M059J (cell line): ENCODE results near the gene ZBTB3. TPM values are rescaled to one million over a fixed set of nuclear protein-coding genes. Genes with fewer than 3 reads are reported as not detected.
"Not testable (repeated sequence)": the region's sequence is repeated elsewhere in the genome, so short reads cannot be mapped to it uniquely, and the experiment has no call there.

ENCODE experiments used
- DNase-seq: peaks from one replicate; pipeline ENCODE4 v3.0.0-alpha.2; 2012; ENCODE audit warnings: low read depth
- total RNA-seq: library from RNA; depleted of rRNA; stranded (reverse); fragments of >200 nt; shearing (Covaris generic); gene quantifications from 2 replicates; pipeline ENCODE4 v1.2.3, GENCODE V29; 2014

ZBTB3 gene
- total RNA-seq, 1 experiment from 2014 or later: 10.2 TPM

GRCh38 chr11:62757846-62758788, 4.2 kb upstream of the ZBTB3 start:
- DNase-seq: no peak

GRCh38 chr11:62755086-62755615, 1.2 kb upstream of the ZBTB3 start:
- DNase-seq: no peak

GRCh38 chr11:62752994-62753735, 795 bp downstream of the ZBTB3 start:
- DNase-seq: no peak

GRCh38 chr11:62752177-62752785, 1.7 kb downstream of the ZBTB3 start:
- DNase-seq: no peak

- not testable (repeated sequence) for DNase-seq
Measured at GRCh38 chr11:62749931-62750330, 4.0 kb downstream of the ZBTB3 start.

GRCh38 chr11:62747475-62748160, 6.3 kb downstream of the ZBTB3 start:
- no peak for DNase-seq

- no peak for DNase-seq
Measured at GRCh38 chr11:62737196-62737595, 16.8 kb downstream of the ZBTB3 start.

GRCh38 chr11:62732830-62733229, 21.1 kb downstream of the ZBTB3 start:
- peak; percentile 43 for DNase-seq

- DNase-seq: not testable (repeated sequence)
Measured at GRCh38 chr11:62730076-62730475, 23.9 kb downstream of the ZBTB3 start.

GRCh38 chr11:62728171-62728988, 25.6 kb downstream of the ZBTB3 start, which contains the start of gene TTC9C:
TSS of gene TTC9C (plus strand) at chr11:62728486. CDS start at chr11:62728849, 363 bp downstream.
- peak; percentile 93 for DNase-seq

GRCh38 chr11:62727872-62728170, 26.1 kb downstream of the ZBTB3 start:
- DNase-seq: peak; percentile 98

- DNase-seq: peak; percentile 98
Measured at GRCh38 chr11:62727165-62727871, 26.6 kb downstream of the ZBTB3 start, which contains the start of gene HNRNPUL2. TSS of gene HNRNPUL2 (minus strand) at chr11:62727457. CDS start at chr11:62727156, 301 bp downstream.

- DNase-seq: no peak
Measured at GRCh38 chr11:62726915-62727164, 27.1 kb downstream of the ZBTB3 start.

- DNase-seq: no peak
Measured at GRCh38 chr11:62726156-62726914, 27.6 kb downstream of the ZBTB3 start.

- DNase-seq: peak; percentile 53
Measured at GRCh38 chr11:62725646-62726045, 28.3 kb downstream of the ZBTB3 start.

GRCh38 chr11:62724171-62724570, 29.8 kb downstream of the ZBTB3 start:
- no peak for DNase-seq

GRCh38 chr11:62721994-62722393, 32.0 kb downstream of the ZBTB3 start:
- no peak for DNase-seq

- DNase-seq: no peak
Measured at GRCh38 chr11:62719302-62719978, 34.5 kb downstream of the ZBTB3 start.

- no peak for DNase-seq
Measured at GRCh38 chr11:62716816-62717215, 37.1 kb downstream of the ZBTB3 start.
